Measurements from ENCODE around the gene NKAIN2.

DNA sequence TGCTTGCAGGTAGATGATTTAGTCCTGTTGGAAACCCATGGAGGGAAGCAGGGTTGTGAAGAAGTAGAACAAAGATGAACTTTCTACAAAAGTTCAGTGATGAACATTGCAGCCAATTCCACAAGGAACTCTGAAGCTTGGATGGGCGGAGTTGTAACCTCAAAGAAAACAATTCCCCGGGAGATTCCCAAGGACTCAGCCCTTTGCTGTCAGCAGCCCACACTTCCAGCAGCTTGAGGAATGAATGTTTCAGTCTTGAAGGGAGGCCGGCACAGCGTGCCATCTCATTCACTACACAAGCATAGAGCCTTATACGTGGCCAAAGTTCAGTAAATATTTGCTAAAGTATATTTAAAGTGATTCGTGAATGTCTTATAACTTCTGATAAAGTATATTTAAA, 269.4 kb downstream of the NKAIN2 start:
- no peak for TF ChIP-seq CTCF (conservative IDR thresholded peaks at IDR 0.05; ENCODE audit: low read depth, low read length)
- TF ChIP-seq EZH2 (IDR thresholded peaks at IDR 0.05; ENCODE audit: borderline replicate concordance, low read depth, low read length, poor library complexity, severe bottlenecking) = no peak
